K562 (cell line): Measurements from ENCODE around the gene NR6A1. TPM values are rescaled to one million over a fixed set of nuclear protein-coding genes. Genes with fewer than 3 reads are reported as not detected.
A peak's percentile ranks its signal among the peaks of the same experiment; 100 is the strongest.

ENCODE experiments used
- ASH1L ChIP-seq: fragments of 450-650 bp; IDR thresholded peaks from 2 replicates; pipeline ENCODE4 v1.6.1; 2018; ENCODE audit warnings: borderline replicate concordance, mild to moderate bottlenecking, low read depth; ENCODE audit not compliant: partially characterized antibody
- DPF2 ChIP-seq: fragments of 450-650 bp; IDR thresholded peaks from 2 replicates; pipeline ENCODE4 v1.6.1; 2016
- EHMT2 ChIP-seq: fragments of 450-650 bp; IDR thresholded peaks from 2 replicates; pipeline ENCODE4 v1.6.1; 2018; ENCODE audit warnings: antibody characterized with exemption
- HIVEP1 ChIP-seq: fragments of 250-450 bp; sonication (Bioruptor Pico); IDR thresholded peaks from 2 replicates; pipeline ENCODE4 v1.4.0; 2020; ENCODE audit warnings: mild to moderate bottlenecking
- HNRNPH1 ChIP-seq: fragments of 200-400 bp; formaldehyde crosslinking; optimal IDR thresholded peaks from 2 replicates; pipeline ENCODE3; 2017; ENCODE audit warnings: low read depth, mild to moderate bottlenecking, low read length, moderate library complexity
- IFI16 ChIP-seq: fragments of 250-450 bp; sonication (Bioruptor Pico); IDR thresholded peaks from 2 replicates; pipeline ENCODE4 v2.1.2; 2022; ENCODE audit warnings: mild to moderate bottlenecking, inconsistent platforms
- KDM4B ChIP-seq, 2 experiments: fragments of 450-650 bp in 1 of 2; sonication (generic) in 1 of 2; IDR thresholded peaks; 2 replicates each; pipeline ENCODE4 v1.6.1; 2016 to 2017; ENCODE audit warnings: borderline replicate concordance in 2 of 2, antibody characterized with exemption in 1 of 2, low read depth in 1 of 2, mild to moderate bottlenecking in 1 of 2
- OTX1 ChIP-seq: fragments of 450-650 bp; formaldehyde crosslinking; IDR thresholded peaks from 2 replicates; pipeline ENCODE4 v1.4.0; 2022; ENCODE audit warnings: mild to moderate bottlenecking
- POLR3G ChIP-seq: IDR thresholded peaks from 2 replicates; pipeline ENCODE4 v1.6.1; 2011; ENCODE audit not compliant: insufficient read length, insufficient replicate concordance; ENCODE audit errors: extremely low read depth
- RBM22 ChIP-seq: fragments of 200-400 bp; formaldehyde crosslinking; IDR thresholded peaks from 2 replicates; pipeline ENCODE4 v1.6.1; 2018; ENCODE audit warnings: low read length, low read depth; ENCODE audit not compliant: poor library complexity, severe bottlenecking
- SETDB1 ChIP-seq: IDR thresholded peaks from one replicate; pipeline ENCODE4 v1.6.1; 2012; ENCODE audit warnings: low read length, control low read depth, inconsistent platforms
- SMAD3 ChIP-seq: fragments of 450-650 bp; formaldehyde crosslinking; conservative IDR thresholded peaks from 2 replicates; pipeline ENCODE4 v1.4.0; 2020; ENCODE audit warnings: mild to moderate bottlenecking
- SMARCA5 ChIP-seq: fragments of 450-650 bp; IDR thresholded peaks from 2 replicates; pipeline ENCODE4 v1.6.1; 2016
- TEAD1 ChIP-seq, 2 experiments: fragments of 450-650 bp in 1 of 2; sonication (generic) in 1 of 2; formaldehyde crosslinking; IDR thresholded peaks; 2 replicates each; pipeline versions ENCODE4 v1.4.0 to v1.8.0; 2020 to 2022; ENCODE audit warnings: mild to moderate bottlenecking in 2 of 2, missing genetic modification reagents in 1 of 2
- ZBTB9 ChIP-seq: fragments of 450-650 bp; formaldehyde crosslinking; IDR thresholded peaks from 2 replicates; pipeline ENCODE4 v1.4.0; 2020; ENCODE audit warnings: mild to moderate bottlenecking, moderate library complexity
- ZFX ChIP-seq: sonication (generic); formaldehyde crosslinking; IDR thresholded peaks from 2 replicates; pipeline ENCODE4 v1.8.0; 2022; ENCODE audit warnings: mild to moderate bottlenecking, missing genetic modification reagents, moderate library complexity
- ZNF239 ChIP-seq: fragments of 250-450 bp; sonication (Bioruptor Pico); IDR thresholded peaks from 2 replicates; pipeline ENCODE4 v1.4.0; 2020; ENCODE audit warnings: mild to moderate bottlenecking
- ZNF589 ChIP-seq: fragments of 200-800 bp; sonication (Bioruptor generic); IDR thresholded peaks from 2 replicates; pipeline ENCODE4 v1.6.1; 2016; ENCODE audit warnings: low read depth, missing genetic modification characterization, missing compliant biosample characterization
- ZSCAN32 ChIP-seq: fragments of 450-650 bp; formaldehyde crosslinking; IDR thresholded peaks from 2 replicates; pipeline ENCODE4 v1.4.0; 2020; ENCODE audit warnings: mild to moderate bottlenecking, moderate library complexity
- polyA plus RNA-seq, 8 experiments: library from polyadenylated mRNA; depleted of rRNA in 4 of 8; stranded (reverse) in 5 of 8; unstranded in 3 of 8; fragments of >200 nt; fragmentation: Nextera tagmentation in 2 of 8; fragmentation: Illumina TruSeq in 1 of 8; extraction: Ambion mirVana in 2 of 8; extraction: Trizol in 1 of 8; gene quantifications; 2 replicates each; pipeline versions ENCODE4 v1.2.1 to v1.2.3, GENCODE V29; 2011 to 2014; ENCODE audit warnings: inconsistent platforms in 1 of 8, missing spikeins in 1 of 8
- total RNA-seq, 7 experiments: library from RNA; depleted of rRNA in 6 of 7; stranded (reverse); fragments of >200 nt in 6 of 7; fragmentation: Illumina TruSeq in 2 of 7; extraction: Trizol in 2 of 7; gene quantifications; 2 replicates each; pipeline versions ENCODE4 v1.2.1 to v1.2.3, GENCODE V29; 2011 to 2021; ENCODE audit warnings: low replicate concordance in 1 of 7
- TF ChIP-seq, protein P1 (sequence below): fragments of 450-650 bp; formaldehyde crosslinking; IDR thresholded peaks from 2 replicates; pipeline ENCODE4 v1.4.0; 2022; ENCODE audit warnings: missing genetic modification characterization
- TF ChIP-seq, protein P2 (sequence below): sonication (generic); formaldehyde crosslinking; IDR thresholded peaks from 2 replicates; pipeline ENCODE4 v1.8.1; 2023; ENCODE audit warnings: mild to moderate bottlenecking, missing genetic modification reagents
- TF ChIP-seq, protein P3 (sequence below): fragments of 250-450 bp; sonication (Bioruptor Pico); IDR thresholded peaks from 2 replicates; pipeline ENCODE4 v1.8.0; 2022; ENCODE audit warnings: moderate library complexity, mild to moderate bottlenecking, inconsistent platforms

Gene NR6A1
- total and polyA plus RNA-seq, 9 of the 15 experiments (the other 6 are each of a cell fraction or from before 2014, with no cell fraction given), result 9.7 to 55.4 (median 28.3) TPM

DNA sequence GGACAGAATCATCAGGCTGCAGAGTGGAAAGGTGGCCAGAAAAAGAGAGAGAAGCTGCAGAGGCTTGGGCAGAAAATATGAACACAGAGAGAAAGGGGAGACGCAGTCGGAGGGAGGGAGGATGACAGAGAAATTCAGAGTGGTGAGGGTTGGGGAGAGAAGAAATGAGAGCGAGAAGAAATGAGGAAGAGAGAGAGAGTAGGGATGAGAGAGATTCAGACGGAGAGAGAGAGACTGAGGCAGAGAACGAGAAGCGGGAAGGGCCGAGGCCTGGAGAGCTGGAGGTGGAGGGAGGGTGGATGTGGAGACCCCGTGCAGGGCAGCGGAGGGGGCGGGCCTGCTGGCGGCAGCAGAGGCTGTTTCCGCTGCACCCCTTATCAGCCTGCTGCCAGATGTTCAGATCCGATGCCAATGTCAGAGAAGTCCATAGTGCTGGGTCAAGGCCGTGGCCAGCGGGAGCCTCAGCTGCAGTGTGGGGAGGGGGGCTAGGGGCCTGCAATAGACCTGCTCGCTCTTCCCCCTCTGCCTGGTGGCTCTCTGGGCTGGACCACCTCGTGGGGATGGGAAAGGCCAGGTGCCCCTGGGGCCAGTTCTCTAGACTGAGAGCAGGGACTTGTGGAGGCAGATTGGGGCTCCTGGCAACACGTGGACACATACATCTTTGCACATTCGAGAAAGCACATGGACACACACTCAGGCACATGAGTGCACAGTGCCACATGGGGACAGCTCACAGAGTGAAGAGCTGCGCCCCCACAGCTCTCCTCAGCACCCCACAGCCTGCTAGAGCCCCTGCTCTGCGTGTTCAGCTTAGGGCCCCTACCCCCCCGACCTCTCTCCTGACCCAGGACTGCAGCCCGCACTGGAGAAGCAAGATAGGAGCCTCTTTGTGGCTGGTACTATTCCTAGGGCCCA, 259.0 kb downstream of the NR6A1 start (continued):
- TF ChIP-seq KDM4B (IDR thresholded peaks at IDR 0.05; ENCODE audit: borderline replicate concordance in 2 of 2, low read depth in 1 of 2) (no peak), IFI16 (no peak), HIVEP1 (no peak), SMAD3 (no peak), SETDB1 (no peak), ZFX (CRISPR knock-in tag) (peak; percentile 47; the same call in 1 of the 2 replicates), ASH1L (peak; percentile 36), SMARCA5 (peak; percentile 61), HNRNPH1 (no peak), TEAD1 (CRISPR knock-in tag; IDR thresholded peaks at IDR 0.05) (no peak), DPF2 (peak; percentile 78), OTX1 (CRISPR knock-in tag) (no peak), ZNF589 (CRISPR knock-in tag) (0 out of 2 replicates have a peak, but pooled peaks have one; percentile 38), POLR3G (no peak), ZSCAN32 (CRISPR knock-in tag) (no peak), RBM22 (no peak), EHMT2 (no peak), ZBTB9 (CRISPR knock-in tag) (no peak; the same call in 1 of the 2 replicates), ZNF239 (CRISPR knock-in tag) (no peak)
- TF ChIP-seq, protein P1, sequence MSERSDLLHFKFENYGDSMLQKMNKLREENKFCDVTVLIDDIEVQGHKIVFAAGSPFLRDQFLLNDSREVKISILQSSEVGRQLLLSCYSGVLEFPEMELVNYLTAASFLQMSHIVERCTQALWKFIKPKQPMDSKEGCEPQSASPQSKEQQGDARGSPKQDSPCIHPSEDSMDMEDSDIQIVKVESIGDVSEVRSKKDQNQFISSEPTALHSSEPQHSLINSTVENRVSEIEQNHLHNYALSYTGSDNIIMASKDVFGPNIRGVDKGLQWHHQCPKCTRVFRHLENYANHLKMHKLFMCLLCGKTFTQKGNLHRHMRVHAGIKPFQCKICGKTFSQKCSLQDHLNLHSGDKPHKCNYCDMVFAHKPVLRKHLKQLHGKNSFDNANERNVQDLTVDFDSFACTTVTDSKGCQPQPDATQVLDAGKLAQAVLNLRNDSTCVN (CRISPR knock-in tag), result 0 out of 2 replicates have a peak, but pooled peaks have one; percentile 33
- TF ChIP-seq, protein P2, sequence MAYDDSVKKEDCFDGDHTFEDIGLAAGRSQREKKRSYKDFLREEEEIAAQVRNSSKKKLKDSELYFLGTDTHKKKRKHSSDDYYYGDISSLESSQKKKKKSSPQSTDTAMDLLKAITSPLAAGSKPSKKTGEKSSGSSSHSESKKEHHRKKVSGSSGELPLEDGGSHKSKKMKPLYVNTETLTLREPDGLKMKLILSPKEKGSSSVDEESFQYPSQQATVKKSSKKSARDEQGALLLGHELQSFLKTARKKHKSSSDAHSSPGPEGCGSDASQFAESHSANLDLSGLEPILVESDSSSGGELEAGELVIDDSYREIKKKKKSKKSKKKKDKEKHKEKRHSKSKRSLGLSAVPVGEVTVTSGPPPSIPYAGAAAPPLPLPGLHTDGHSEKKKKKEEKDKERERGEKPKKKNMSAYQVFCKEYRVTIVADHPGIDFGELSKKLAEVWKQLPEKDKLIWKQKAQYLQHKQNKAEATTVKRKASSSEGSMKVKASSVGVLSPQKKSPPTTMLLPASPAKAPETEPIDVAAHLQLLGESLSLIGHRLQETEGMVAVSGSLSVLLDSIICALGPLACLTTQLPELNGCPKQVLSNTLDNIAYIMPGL, result no peak
- TF ChIP-seq, protein P3, sequence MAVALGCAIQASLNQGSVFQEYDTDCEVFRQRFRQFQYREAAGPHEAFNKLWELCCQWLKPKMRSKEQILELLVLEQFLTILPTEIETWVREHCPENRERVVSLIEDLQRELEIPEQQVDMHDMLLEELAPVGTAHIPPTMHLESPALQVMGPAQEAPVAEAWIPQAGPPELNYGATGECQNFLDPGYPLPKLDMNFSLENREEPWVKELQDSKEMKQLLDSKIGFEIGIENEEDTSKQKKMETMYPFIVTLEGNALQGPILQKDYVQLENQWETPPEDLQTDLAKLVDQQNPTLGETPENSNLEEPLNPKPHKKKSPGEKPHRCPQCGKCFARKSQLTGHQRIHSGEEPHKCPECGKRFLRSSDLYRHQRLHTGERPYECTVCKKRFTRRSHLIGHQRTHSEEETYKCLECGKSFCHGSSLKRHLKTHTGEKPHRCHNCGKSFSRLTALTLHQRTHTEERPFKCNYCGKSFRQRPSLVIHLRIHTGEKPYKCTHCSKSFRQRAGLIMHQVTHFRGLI (CRISPR knock-in tag), result no peak
